LHCN-M2 (cell line): Measurements from ENCODE around the gene P3H1. TPM values are rescaled to one million over a fixed set of nuclear protein-coding genes. Genes with fewer than 3 reads are reported as not detected.
A peak's percentile ranks its signal among the peaks of the same experiment; 100 is the strongest.
"Not testable (repeated sequence)": the region's sequence is repeated elsewhere in the genome, so short reads cannot be mapped to it uniquely, and the experiment has no call there.

Experiments used
- DNase-seq: peaks from one replicate; pipeline ENCODE4 v3.0.0-alpha.2; 2012; ENCODE audit warnings: low read depth
- total RNA-seq: library from RNA; depleted of rRNA; stranded (reverse); fragments of >200 nt; gene quantifications from 2 replicates; pipeline ENCODE4 v1.2.3, GENCODE V29; 2014

P3H1 gene
- total RNA-seq, 1 experiment from 2014 or later = 76.3 TPM

- no peak for DNase-seq
Observed at GRCh38 chr1:42774928-42775526, 8.2 kb upstream of the P3H1 start.

- DNase-seq = no peak
Observed at GRCh38 chr1:42773420-42773819, 6.6 kb upstream of the P3H1 start.

GRCh38 chr1:42769811-42770210 lies 3.0 kb upstream of the P3H1 start:
- DNase-seq = no peak

GRCh38 chr1:42768172-42768571 lies 1.3 kb upstream of the P3H1 start:
- DNase-seq = no peak

- no peak for DNase-seq
Observed at GRCh38 chr1:42767510-42768000, 727 bp upstream of the P3H1 start.

- peak; percentile 84 for DNase-seq
Observed at GRCh38 chr1:42765832-42766740, 742 bp downstream of the P3H1 start.

- no peak for DNase-seq
Observed at GRCh38 chr1:42765269-42765668, 1.6 kb downstream of the P3H1 start.

- DNase-seq = no peak
Observed at GRCh38 chr1:42762269-42762668, 4.6 kb downstream of the P3H1 start.

- DNase-seq = no peak
Observed at GRCh38 chr1:42761567-42761966, 5.3 kb downstream of the P3H1 start.

GRCh38 chr1:42759114-42759513 lies 7.7 kb downstream of the P3H1 start:
- DNase-seq = no peak

GRCh38 chr1:42758641-42759040 lies 8.2 kb downstream of the P3H1 start:
- no peak for DNase-seq

GRCh38 chr1:42757892-42758275 lies 8.9 kb downstream of the P3H1 start:
- DNase-seq = no peak

- DNase-seq = peak; percentile 60
Observed at GRCh38 chr1:42756956-42757891, 9.6 kb downstream of the P3H1 start.

GRCh38 chr1:42753070-42753469 lies 13.8 kb downstream of the P3H1 start:
- peak; percentile 54 for DNase-seq

GRCh38 chr1:42752284-42752683 lies 14.5 kb downstream of the P3H1 start:
- DNase-seq = no peak

- not testable (repeated sequence) for DNase-seq
Observed at GRCh38 chr1:42751511-42752070, 15.2 kb downstream of the P3H1 start.

GRCh38 chr1:42750041-42750440 lies 16.8 kb downstream of the P3H1 start:
- DNase-seq = no peak

GRCh38 chr1:42748461-42749410 lies 18.1 kb downstream of the P3H1 start:
- DNase-seq = no peak

- DNase-seq = no peak
Observed at GRCh38 chr1:42748021-42748420, 18.8 kb downstream of the P3H1 start.

GRCh38 chr1:42747125-42747524 lies 19.7 kb downstream of the P3H1 start:
- no peak for DNase-seq
